SK-N-MC (cell line): ENCODE measurements around the gene CFAP61.

Experiments
- EZH2 ChIP-seq: fragments of 200-600 bp; sonication (generic); IDR thresholded peaks from one replicate; pipeline ENCODE4 v1.6.1; 2017; ENCODE audit warnings: antibody characterized with exemption
- FOXP2 ChIP-seq: optimal IDR thresholded peaks from 2 replicates; pipeline ENCODE3; 2011; ENCODE audit warnings: mild to moderate bottlenecking, moderate library complexity; ENCODE audit not compliant: insufficient read depth; ENCODE audit errors: extremely low read length, control extremely low read depth
- POLR2AphosphoS5 ChIP-seq: IDR thresholded peaks from 2 replicates; pipeline ENCODE4 v1.6.1; 2012; ENCODE audit warnings: mild to moderate bottlenecking, low read depth, low read length, borderline replicate concordance

GRCh38 chr20:20241976-20242375 lies 189.6 kb downstream of the CFAP61 start:
- TF ChIP-seq POLR2AphosphoS5 (no peak), EZH2 (no peak), FOXP2 (no peak)
